NCI-H187 (cell line): ENCODE results near the gene MFRP.

Source experiments
- DNase-seq, 2 experiments: peaks; one replicate each; lab custom pipeline; 2025; lab: John Stamatoyannopoulos, UW

MFRP gene

GRCh38 chr11:119338318-119338890, 8.1 kb downstream of the MFRP start:
- DNase-seq: peak in 1 of 2 experiments; percentile 23

- DNase-seq: no peak
Measured at GRCh38 chr11:119337581-119338317, 8.8 kb downstream of the MFRP start.

- no peak for DNase-seq
Measured at GRCh38 chr11:119336744-119337469, 9.6 kb downstream of the MFRP start.

- no peak for DNase-seq
Measured at GRCh38 chr11:119335655-119336543, 10.6 kb downstream of the MFRP start.

GRCh38 chr11:119335091-119335654, 11.3 kb downstream of the MFRP start:
- DNase-seq: no peak

- DNase-seq: peak; percentile 73 to 95
Measured at GRCh38 chr11:119334174-119334930, 12.2 kb downstream of the MFRP start, which contains the start of gene RNF26. TSS of gene RNF26 (plus strand) at chr11:119334527. CDS start at chr11:119335123, 596 bp downstream.

- DNase-seq: no peak
Measured at GRCh38 chr11:119332111-119332765, 14.3 kb downstream of the MFRP start.

- DNase-seq: no peak
Measured at GRCh38 chr11:119330237-119330636, 16.3 kb downstream of the MFRP start.

GRCh38 chr11:119329320-119329719, 17.2 kb downstream of the MFRP start:
- DNase-seq: no peak

- DNase-seq: no peak
Measured at GRCh38 chr11:119324189-119324588, 22.3 kb downstream of the MFRP start.

- DNase-seq: peak in 1 of 2 experiments; percentile 46
Measured at GRCh38 chr11:119323532-119324033, 22.9 kb downstream of the MFRP start.

- DNase-seq: no peak
Measured at GRCh38 chr11:119322921-119323531, 23.5 kb downstream of the MFRP start.

GRCh38 chr11:119322360-119322739, 24.2 kb downstream of the MFRP start:
- DNase-seq: no peak

- no peak for DNase-seq
Measured at GRCh38 chr11:119320776-119321524, 25.6 kb downstream of the MFRP start.

GRCh38 chr11:119320240-119320775, 26.2 kb downstream of the MFRP start:
- no peak for DNase-seq

- no peak for DNase-seq
Measured at GRCh38 chr11:119319700-119320239, 26.7 kb downstream of the MFRP start.

GRCh38 chr11:119319136-119319699, 27.3 kb downstream of the MFRP start:
- DNase-seq: no peak
